Tibial nerve (tissue), 4 donors: ENCODE results near the gene SPOPL.

Source experiments
- CTCF ChIP-seq, 5 experiments: fragments of 200-600 bp in 3 of 5; fragments of 450-650 bp in 2 of 5; sonication (generic) in 3 of 5; IDR thresholded peaks; one replicate each; pipeline ENCODE4 v1.5.1; 2016 to 2019; ENCODE audit warnings: antibody characterized with exemption in 5 of 5, mild to moderate bottlenecking in 3 of 5, moderate library complexity in 2 of 5
- EP300 ChIP-seq, 2 donors: sonication (generic); formaldehyde crosslinking; IDR thresholded peaks; one replicate each; pipeline ENCODE4 v1.6.1; 2017; ENCODE audit warnings: antibody characterized with exemption in 2 of 2, mild to moderate bottlenecking in 1 of 2
- POLR2A ChIP-seq, 2 donors: fragments of 450-650 bp; IDR thresholded peaks; one replicate each; pipeline ENCODE4 v1.6.1; 2017; ENCODE audit warnings: antibody characterized with exemption in 2 of 2, mild to moderate bottlenecking in 2 of 2, moderate library complexity in 2 of 2

- TF ChIP-seq CTCF (IDR thresholded peaks at IDR 0.05): no peak
- no peak for TF ChIP-seq POLR2A (IDR thresholded peaks at IDR 0.05)
- TF ChIP-seq EP300 (IDR thresholded peaks at IDR 0.05): no peak
Observed at GRCh38 chr2:138550670-138551287, 49.2 kb downstream of the SPOPL start.
